Trophoblast cell (in vitro differentiated cells and primary cell): ENCODE results near the gene P2RY11.

Source experiments
- DNase-seq, 2 donors: peaks; one replicate each; pipeline ENCODE4 v3.0.0-alpha.2; 2016
- H2AFZ ChIP-seq: 2 replicates; pipeline ENCODE4 v1.6.1; 2013; ENCODE audit warnings: low read length, moderate library complexity, mild to moderate bottlenecking; ENCODE audit not compliant: insufficient read depth, poor library complexity
- H2AK5ac ChIP-seq: 2 replicates; pipeline ENCODE4 v1.6.1; 2013; ENCODE audit warnings: mild to moderate bottlenecking, low read length
- H2BK120ac ChIP-seq: 2 replicates; pipeline ENCODE4 v1.6.1; 2013; ENCODE audit warnings: low read length, mild to moderate bottlenecking, moderate library complexity; ENCODE audit not compliant: insufficient read depth, poor library complexity
- H2BK12ac ChIP-seq: 2 replicates; pipeline ENCODE4 v1.6.1; 2013; ENCODE audit warnings: mild to moderate bottlenecking, low read length, moderate library complexity
- H2BK5ac ChIP-seq: 2 replicates; pipeline ENCODE4 v1.6.1; 2013; ENCODE audit warnings: low read length, low read depth, moderate library complexity, mild to moderate bottlenecking; ENCODE audit not compliant: poor library complexity
- H3K14ac ChIP-seq: 2 replicates; pipeline ENCODE4 v1.6.1; 2013; ENCODE audit warnings: mild to moderate bottlenecking, low read length
- H3K18ac ChIP-seq: 2 replicates; pipeline ENCODE4 v1.6.1; 2013; ENCODE audit warnings: mild to moderate bottlenecking, low read length
- H3K23ac ChIP-seq: 2 replicates; pipeline ENCODE4 v1.6.1; 2013; ENCODE audit warnings: low read length
- H3K27ac ChIP-seq: 2 replicates; pipeline ENCODE4 v1.5.1; 2013; ENCODE audit warnings: low read depth, mild to moderate bottlenecking, inconsistent platforms, low read length, moderate library complexity
- H3K27me3 ChIP-seq: 2 replicates; pipeline ENCODE4 v1.6.1; 2013; ENCODE audit warnings: inconsistent platforms, mild to moderate bottlenecking, low read length, moderate library complexity; ENCODE audit not compliant: insufficient read depth
- H3K36me3 ChIP-seq, 2 experiments: 1 replicate in 1 of 2; 2 replicates in 1 of 2; pipeline ENCODE4 v1.6.1; 2013; ENCODE audit warnings: low read length in 2 of 2, mild to moderate bottlenecking in 2 of 2, moderate library complexity in 1 of 2; ENCODE audit not compliant: insufficient read depth in 2 of 2, control insufficient read depth in 1 of 2
- H3K4ac ChIP-seq: 2 replicates; pipeline ENCODE4 v1.6.1; 2013; ENCODE audit warnings: low read depth, mild to moderate bottlenecking, low read length, moderate library complexity
- H3K4me1 ChIP-seq, 2 experiments: 1 replicate in 1 of 2; 2 replicates in 1 of 2; pipeline ENCODE4 v1.6.1; 2013; ENCODE audit warnings: low read length in 2 of 2, mild to moderate bottlenecking in 2 of 2, moderate library complexity in 1 of 2; ENCODE audit not compliant: insufficient read depth in 2 of 2, control insufficient read depth in 1 of 2
- H3K4me2 ChIP-seq: 2 replicates; pipeline ENCODE4 v1.6.1; 2013; ENCODE audit warnings: inconsistent platforms, mild to moderate bottlenecking, low read length, moderate library complexity
- H3K4me3 ChIP-seq: 2 replicates; pipeline ENCODE4 v1.5.1; 2013; ENCODE audit warnings: mild to moderate bottlenecking, low read depth, low read length, inconsistent platforms
- H3K79me1 ChIP-seq: one replicate; pipeline ENCODE4 v1.6.1; 2013; ENCODE audit warnings: low read length
- H3K79me2 ChIP-seq: 2 replicates; pipeline ENCODE4 v1.6.1; 2013; ENCODE audit warnings: low read length, mild to moderate bottlenecking; ENCODE audit not compliant: control insufficient read depth, insufficient read depth, poor library complexity
- H3K9ac ChIP-seq: 2 replicates; pipeline ENCODE4 v1.6.1; 2013; ENCODE audit warnings: mild to moderate bottlenecking, low read length
- H3K9me3 ChIP-seq: 2 replicates; pipeline ENCODE4 v1.6.1; 2013; ENCODE audit warnings: low read depth, mild to moderate bottlenecking, control low read depth, inconsistent platforms, low read length; ENCODE audit not compliant: insufficient read depth
- H4K12ac ChIP-seq: 2 replicates; pipeline ENCODE4 v1.6.1; 2013; ENCODE audit warnings: low read depth, mild to moderate bottlenecking, low read length, moderate library complexity
- H4K8ac ChIP-seq: 2 replicates; pipeline ENCODE4 v1.6.1; 2013; ENCODE audit warnings: low read depth, mild to moderate bottlenecking, low read length, moderate library complexity
- H4K91ac ChIP-seq: one replicate; pipeline ENCODE4 v1.6.1; 2013; ENCODE audit warnings: low read depth, mild to moderate bottlenecking, low read length, moderate library complexity
- WGBS: extraction: QIAGEN DNeasy Blood & Tissue Kit; methylation state at CpG from one replicate; pipeline ENCODE4 v1.1.7; 2013; ENCODE audit warnings: missing lambda C conversion rate; ENCODE audit not compliant: insufficient read length, insufficient coverage; ENCODE audit errors: extremely low coverage; 5-methylcytosine and 5-hydroxymethylcytosine counted together

P2RY11 gene

GRCh38 chr19:10095622-10095947 lies 15.9 kb upstream of the P2RY11 start:
- Histone ChIP-seq H2BK12ac (no peak overlapping the region), H3K9ac (no peak overlapping the region), H3K79me1 (peaks cover 4% of the 10 kb centered on the region), H4K12ac (no peak overlapping the region), H4K91ac (no peak overlapping the region), H3K36me3 (no peaks in the 10 kb centered on the region), H4K8ac (no peak overlapping the region), H3K4me3 (no peak overlapping the region), H3K4me1 (peaks cover 6% of the 10 kb centered on the region in 2 experiments), H3K27me3 (peaks cover 3% of the 10 kb centered on the region), H3K23ac (no peak overlapping the region), H3K4me2 (peak overlapping the region; percentile 33), H2AK5ac (no peak overlapping the region), H3K27ac (no peak overlapping the region), H3K4ac (no peak overlapping the region), H2AFZ (no peak overlapping the region), H3K18ac (no peak overlapping the region), H3K79me2 (peaks cover 2% of the 10 kb centered on the region), H3K14ac (no peak overlapping the region), H2BK5ac (no peak overlapping the region), H2BK120ac (no peak overlapping the region), H3K9me3 (peaks cover 3% of the 10 kb centered on the region)
- no peak for DNase-seq
- WGBS: no CpG with 5 or more reads among the region's 7 CpGs

GRCh38 chr19:10095948-10096614 lies 15.4 kb upstream of the P2RY11 start:
- H3K4ac ChIP-seq: peak overlapping the region; percentile 43
- H3K79me2 ChIP-seq: peaks cover 2% of the 10 kb centered on the region
- DNase-seq: peak; percentile 92 to 99
- no peak overlapping the region for H3K23ac ChIP-seq
- peak overlapping the region; percentile 39 for H2BK120ac ChIP-seq
- peaks cover 4% of the 10 kb centered on the region for H3K79me1 ChIP-seq
- no peak overlapping the region for H2BK5ac ChIP-seq
- peak overlapping the region; percentile 89 for H4K8ac ChIP-seq
- H3K4me1 ChIP-seq: peaks cover 6% of the 10 kb centered on the region in 2 experiments
- no CpG with 5 or more reads among the region's 97 CpGs for WGBS
- H3K36me3 ChIP-seq: no peaks in the 10 kb centered on the region
- peak overlapping the region; percentile 74 for H3K14ac ChIP-seq
- H4K12ac ChIP-seq: peak overlapping the region; percentile 43
- peaks cover 3% of the 10 kb centered on the region for H3K9me3 ChIP-seq
- peaks cover 3% of the 10 kb centered on the region for H3K27me3 ChIP-seq
- H3K18ac ChIP-seq: peak overlapping the region; percentile 74
- no peak overlapping the region for H3K9ac ChIP-seq
- H3K27ac ChIP-seq: no peak overlapping the region
- H3K4me3 ChIP-seq: peak overlapping the region; percentile 62
- H4K91ac ChIP-seq: peak overlapping the region; percentile 67
- H2AFZ ChIP-seq: peak overlapping the region; percentile 80
- H2AK5ac ChIP-seq: no peak overlapping the region
- peak overlapping the region; percentile 64 for H3K4me2 ChIP-seq
- peak overlapping the region; percentile 15 for H2BK12ac ChIP-seq

- peak overlapping the region; percentile 64 for H3K4me2 ChIP-seq
- no CpG with 5 or more reads among the region's 26 CpGs for WGBS
- peak in 1 of 2 donors; percentile 23 for DNase-seq
- H2BK12ac ChIP-seq: no peak overlapping the region
- H2AK5ac ChIP-seq: peak overlapping the region; percentile 40
- peaks cover 6% of the 10 kb centered on the region in 2 experiments for H3K4me1 ChIP-seq
- H3K79me1 ChIP-seq: peaks cover 4% of the 10 kb centered on the region
- H3K27ac ChIP-seq: no peak overlapping the region
- H3K79me2 ChIP-seq: peaks cover 2% of the 10 kb centered on the region
- H4K91ac ChIP-seq: peak overlapping the region; percentile 67
- H2AFZ ChIP-seq: peak overlapping the region; percentile 80
- H3K14ac ChIP-seq: peak overlapping the region; percentile 74
- H3K4me3 ChIP-seq: peak overlapping the region; percentile 62
- H2BK5ac ChIP-seq: no peak overlapping the region
- peaks cover 3% of the 10 kb centered on the region for H3K27me3 ChIP-seq
- peak overlapping the region; percentile 39 for H2BK120ac ChIP-seq
- H3K36me3 ChIP-seq: no peaks in the 10 kb centered on the region
- peak overlapping the region; percentile 89 for H4K8ac ChIP-seq
- peak overlapping the region; percentile 74 for H3K18ac ChIP-seq
- peak overlapping the region; percentile 43 for H3K4ac ChIP-seq
- H3K9me3 ChIP-seq: peaks cover 3% of the 10 kb centered on the region
- H3K9ac ChIP-seq: no peak overlapping the region
- H3K23ac ChIP-seq: no peak overlapping the region
- peak overlapping the region; percentile 43 for H4K12ac ChIP-seq
Measured at GRCh38 chr19:10096615-10096963, 14.9 kb upstream of the P2RY11 start.

GRCh38 chr19:10100163-10100785 lies 11.2 kb upstream of the P2RY11 start:
- Histone ChIP-seq H2AFZ (no peak overlapping the region), H3K27me3 (peaks cover 3% of the 10 kb centered on the region), H4K12ac (no peak overlapping the region), H3K9ac (no peak overlapping the region), H2BK120ac (no peak overlapping the region), H3K18ac (no peak overlapping the region), H3K4me2 (no peak overlapping the region), H3K36me3 (no peaks in the 10 kb centered on the region), H3K4me3 (no peak overlapping the region), H3K23ac (no peak overlapping the region), H3K9me3 (peaks cover 3% of the 10 kb centered on the region), H3K27ac (no peak overlapping the region), H3K4ac (no peak overlapping the region), H3K4me1 (peaks cover 6% of the 10 kb centered on the region in 2 experiments), H4K91ac (no peak overlapping the region), H2BK5ac (no peak overlapping the region), H2AK5ac (no peak overlapping the region), H3K79me1 (peaks cover 4% of the 10 kb centered on the region), H3K14ac (no peak overlapping the region), H4K8ac (no peak overlapping the region), H3K79me2 (peaks cover 2% of the 10 kb centered on the region), H2BK12ac (no peak overlapping the region)
- WGBS: no CpG with 5 or more reads among the region's 5 CpGs
- DNase-seq: no peak
